H54 (cell line): Measurements from ENCODE around the gene TNNI3K.
A peak's percentile ranks its signal among the peaks of the same experiment; 100 is the strongest.

Experiments
- DNase-seq: peaks from one replicate; pipeline ENCODE4 v3.0.0; 2011; ENCODE audit warnings: low spot score, mixed read lengths; ENCODE audit not compliant: insufficient read length
- FAIRE-seq: peaks from 3 replicates; lab custom pipeline; 2011; peaks lifted over from hg19 to GRCh38; lab: Jason Lieb, UNC
- POLR2A ChIP-seq: IDR thresholded peaks from 2 replicates; pipeline ENCODE4 v1.6.1; 2011; ENCODE audit warnings: low read depth, mild to moderate bottlenecking, low read length

Gene TNNI3K

GRCh38 chr1:74235153-74235552, at the start of gene TNNI3K:
TSS of gene TNNI3K (plus strand) at chr1:74235387. CDS start at chr1:74235452, 65 bp downstream.
- no peak for TF ChIP-seq POLR2A
- DNase-seq (no peak), FAIRE-seq (no peak)

GRCh38 chr1:74193908-74194307, 41.3 kb upstream of the TNNI3K start:
- TF ChIP-seq POLR2A: no peak
- peak; percentile 2 for DNase-seq
- peak; percentile 70 for FAIRE-seq

- TF ChIP-seq POLR2A: no peak
- no peak for FAIRE-seq
- no peak for DNase-seq
These were observed 39.8 kb upstream of the TNNI3K start for GRCh38 chr1:74195339-74195738.

- DNase-seq: no peak
- FAIRE-seq: no peak
These were observed 37.9 kb upstream of the TNNI3K start for GRCh38 chr1:74197255-74197654.

GRCh38 chr1:74197657-74198552, 37.3 kb upstream of the TNNI3K start, which contains the start of the genes FPGT and LRRIQ3:
TSS of gene FPGT (plus strand) at chr1:74198242. CDS start at chr1:74198279, 37 bp downstream.
TSS of gene LRRIQ3 (minus strand) at chr1:74198176. CDS start at chr1:74183684, 14,492 bp downstream.
- FAIRE-seq (peak; percentile 96), DNase-seq (peak; percentile 78)
- TF ChIP-seq POLR2A: peak; percentile 53; the same call in 1 of the 2 replicates

More at GRCh38 chr1:74197255-74197654, 37.9 kb upstream of the TNNI3K start:
- TF ChIP-seq POLR2A: no peak

- TF ChIP-seq POLR2A: no peak
- FAIRE-seq: no peak
- no peak for DNase-seq
These were observed 35.7 kb upstream of the TNNI3K start for GRCh38 chr1:74199504-74199903.

- TF ChIP-seq POLR2A: no peak
- FAIRE-seq (no peak), DNase-seq (no peak)
These were observed 29.9 kb upstream of the TNNI3K start for GRCh38 chr1:74205266-74205665.

- no peak for TF ChIP-seq POLR2A
- FAIRE-seq (no peak), DNase-seq (no peak)
These were observed 20.0 kb upstream of the TNNI3K start for GRCh38 chr1:74215229-74215628.

GRCh38 chr1:74222701-74223100, 12.5 kb upstream of the TNNI3K start:
- FAIRE-seq: no peak
- TF ChIP-seq POLR2A: no peak

GRCh38 chr1:74223453-74223852, 11.7 kb upstream of the TNNI3K start:
- FAIRE-seq: no peak
- TF ChIP-seq POLR2A: no peak

More at GRCh38 chr1:74222701-74223100, 12.5 kb upstream of the TNNI3K start:
- no peak for DNase-seq

GRCh38 chr1:74236440-74236839, 1.3 kb downstream of the TNNI3K start:
- FAIRE-seq (no peak), DNase-seq (no peak)
- no peak for TF ChIP-seq POLR2A

More at GRCh38 chr1:74223453-74223852, 11.7 kb upstream of the TNNI3K start:
- DNase-seq: no peak

GRCh38 chr1:74237035-74237434, 1.8 kb downstream of the TNNI3K start:
- FAIRE-seq (no peak), DNase-seq (no peak)
- no peak for TF ChIP-seq POLR2A

- no peak for TF ChIP-seq POLR2A
- no peak for DNase-seq
- no peak for FAIRE-seq
These were observed 2.6 kb downstream of the TNNI3K start for GRCh38 chr1:74237787-74238186.

GRCh38 chr1:74245168-74245772, 10.1 kb downstream of the TNNI3K start:
- DNase-seq: no peak
- no peak for TF ChIP-seq POLR2A
- FAIRE-seq: no peak
